GM12892 (cell line): ENCODE data around the gene CNTN4.

Experiments
- POLR2A ChIP-seq: IDR thresholded peaks from 2 replicates; pipeline ENCODE4 v1.6.1; 2011; ENCODE audit warnings: low read depth, low read length, control low read depth
- POLR2AphosphoS5 ChIP-seq: IDR thresholded peaks from 2 replicates; pipeline ENCODE4 v1.6.1; 2011; ENCODE audit warnings: low read depth, low read length, control low read depth
- TAF1 ChIP-seq: IDR thresholded peaks from 2 replicates; pipeline ENCODE4 v1.6.1; 2011; ENCODE audit warnings: low read depth, mild to moderate bottlenecking, control low read depth, low read length, borderline replicate concordance

- TF ChIP-seq POLR2A (no peak), POLR2AphosphoS5 (no peak), TAF1 (no peak)
These were observed 830.9 kb downstream of the CNTN4 start for GRCh38 chr3:2929574-2929973.
